HEK293 (cell line): ENCODE measurements around the gene UCKL1.

Experiments used
- CTCF ChIA-PET: fragments of 350-600 bp; formaldehyde crosslinking; extraction: SDS; loops from one replicate; lab custom pipeline; 2021; ENCODE audit warnings: antibody characterized with exemption; lab: Yijun Ruan, JAX
- POLR2A ChIA-PET: fragments of 300-600 bp; formaldehyde crosslinking; extraction: SDS; loops from one replicate; lab custom pipeline; 2020; ENCODE audit warnings: antibody characterized with exemption, inconsistent platforms; lab: Yijun Ruan, JAX
- H3K27ac ChIP-seq: fragments of 200-500 bp; sonication (Bioruptor generic); 2 replicates; pipeline ENCODE4 v1.5.1; 2014; ENCODE audit warnings: low read depth, low read length, control low read depth, inconsistent platforms; ENCODE audit errors: extremely low read depth
- H3K36me3 ChIP-seq, 2 experiments: fragments of 200-500 bp in 1 of 2; sonication (Bioruptor generic) in 1 of 2; 1 replicate in 1 of 2; 2 replicates in 1 of 2; pipeline ENCODE4 v1.5.1; 2014 to 2017; ENCODE audit warnings: inconsistent platforms in 2 of 2, low read length in 2 of 2; ENCODE audit not compliant: control insufficient read depth in 2 of 2, insufficient read depth in 1 of 2
- H3K4me1 ChIP-seq: fragments of 200-500 bp; sonication (Bioruptor generic); 2 replicates; pipeline ENCODE4 v1.5.1; 2014; ENCODE audit warnings: mild to moderate bottlenecking, low read length, inconsistent platforms; ENCODE audit not compliant: control insufficient read depth, insufficient read depth
- H3K4me3 ChIP-seq: 2 replicates; pipeline ENCODE4 v1.5.1; 2011; ENCODE audit warnings: low read depth, mild to moderate bottlenecking, control low read depth, low read length, moderate library complexity
- H3K9me3 ChIP-seq: fragments of 200-500 bp; sonication (Bioruptor generic); 2 replicates; pipeline ENCODE4 v1.5.1; 2014; ENCODE audit warnings: low read depth, low read length, inconsistent platforms; ENCODE audit not compliant: control insufficient read depth, insufficient read depth
- HIC1 ChIP-seq: fragments of 450-650 bp; formaldehyde crosslinking; IDR thresholded peaks from 2 replicates; pipeline ENCODE4 v1.5.1; 2016; ENCODE audit warnings: missing biosample characterization, missing genetic modification characterization
- KLF9 ChIP-seq: fragments of 450-650 bp; formaldehyde crosslinking; IDR thresholded peaks from 2 replicates; pipeline ENCODE4 v1.5.1; 2016; ENCODE audit warnings: missing biosample characterization, missing genetic modification characterization, low read depth
- PATZ1 ChIP-seq: fragments of 450-650 bp; formaldehyde crosslinking; IDR thresholded peaks from 2 replicates; pipeline ENCODE4 v1.5.1; 2016; ENCODE audit warnings: missing biosample characterization, missing genetic modification characterization
- PRDM4 ChIP-seq: fragments of 450-650 bp; formaldehyde crosslinking; IDR thresholded peaks from 2 replicates; pipeline ENCODE4 v1.5.1; 2017; ENCODE audit warnings: missing biosample characterization, missing genetic modification characterization
- ZBTB21 ChIP-seq: fragments of 450-650 bp; formaldehyde crosslinking; IDR thresholded peaks from 2 replicates; pipeline ENCODE4 v1.5.1; 2017; ENCODE audit warnings: missing biosample characterization, missing genetic modification characterization
- ZFP69B ChIP-seq: fragments of 450-650 bp; formaldehyde crosslinking; IDR thresholded peaks from 2 replicates; pipeline ENCODE4 v1.5.1; 2016; ENCODE audit warnings: missing biosample characterization, missing genetic modification characterization
- ZNF146 ChIP-seq: fragments of 450-650 bp; formaldehyde crosslinking; IDR thresholded peaks from 2 replicates; pipeline ENCODE4 v1.5.1; 2016; ENCODE audit warnings: missing biosample characterization, missing genetic modification characterization
- ZNF2 ChIP-seq: fragments of 450-650 bp; formaldehyde crosslinking; IDR thresholded peaks from 2 replicates; pipeline ENCODE4 v1.5.1; 2016; ENCODE audit warnings: missing biosample characterization, missing genetic modification characterization
- ZNF26 ChIP-seq: fragments of 450-650 bp; formaldehyde crosslinking; IDR thresholded peaks from 2 replicates; pipeline ENCODE4 v1.5.1; 2016; ENCODE audit warnings: missing biosample characterization, missing genetic modification characterization
- ZNF394 ChIP-seq: fragments of 450-650 bp; formaldehyde crosslinking; IDR thresholded peaks from 2 replicates; pipeline ENCODE4 v1.5.1; 2016; ENCODE audit warnings: missing biosample characterization, missing genetic modification characterization, mild to moderate bottlenecking, moderate library complexity, borderline replicate concordance
- ZNF404 ChIP-seq: fragments of 450-650 bp; formaldehyde crosslinking; IDR thresholded peaks from 2 replicates; pipeline ENCODE4 v1.5.1; 2017; ENCODE audit warnings: missing biosample characterization, missing genetic modification characterization
- ZNF473 ChIP-seq: fragments of 450-650 bp; formaldehyde crosslinking; IDR thresholded peaks from 2 replicates; pipeline ENCODE4 v1.5.1; 2017; ENCODE audit warnings: missing biosample characterization, missing genetic modification characterization
- ZNF580 ChIP-seq: fragments of 450-650 bp; formaldehyde crosslinking; IDR thresholded peaks from 2 replicates; pipeline ENCODE4 v1.5.1; 2016; ENCODE audit warnings: missing biosample characterization, missing genetic modification characterization
- ZNF670 ChIP-seq: fragments of 450-650 bp; formaldehyde crosslinking; IDR thresholded peaks from 2 replicates; pipeline ENCODE4 v1.5.1; 2016; ENCODE audit warnings: missing biosample characterization, missing genetic modification characterization, low read depth
- ZNF76 ChIP-seq: fragments of 450-650 bp; formaldehyde crosslinking; IDR thresholded peaks from 2 replicates; pipeline ENCODE4; 2016; ENCODE audit warnings: low read depth, missing biosample characterization, missing genetic modification characterization, borderline replicate concordance
- ZNF837 ChIP-seq: fragments of 450-650 bp; formaldehyde crosslinking; IDR thresholded peaks from 2 replicates; pipeline ENCODE4 v1.5.1; 2016; ENCODE audit warnings: missing biosample characterization, missing genetic modification characterization
- ZSCAN23 ChIP-seq: fragments of 450-650 bp; formaldehyde crosslinking; IDR thresholded peaks from 2 replicates; pipeline ENCODE4 v1.5.1; 2016; ENCODE audit warnings: missing biosample characterization, missing genetic modification characterization

The UCKL1 gene

GRCh38 chr20:63929071-63929470, 27.1 kb downstream of the UCKL1 start:
- TF ChIP-seq ZNF2 (tag by site-specific recombination) (no peak), ZNF76 (no peak), PATZ1 (tag by site-specific recombination) (no peak), HIC1 (tag by site-specific recombination) (no peak), ZNF146 (tag by site-specific recombination) (no peak), PRDM4 (tag by site-specific recombination) (no peak), ZSCAN23 (no peak), ZNF670 (tag by site-specific recombination) (no peak), ZFP69B (tag by site-specific recombination) (no peak), ZNF580 (no peak), KLF9 (tag by site-specific recombination) (no peak), ZBTB21 (tag by site-specific recombination) (no peak), ZNF394 (tag by site-specific recombination) (no peak), ZNF26 (tag by site-specific recombination) (no peak)
- CTCF ChIA-PET = interaction anchor here (0.8 kb wide), 1 partner anchor 14 kb away, joined by 4 read pairs; no protein-coding TSS in a partner anchor
- Histone ChIP-seq H3K4me1 (no peaks in the 10 kb centered on the region), H3K4me3 (no peak overlapping the region), H3K27ac (no peak overlapping the region), H3K36me3 (peaks cover 0 to 70% of the 10 kb centered on the region in 2 experiments), H3K9me3 (no peaks in the 10 kb centered on the region)
- POLR2A ChIA-PET = no interaction called here

- Histone ChIP-seq H3K4me1 (no peaks in the 10 kb centered on the region), H3K36me3 (peaks cover 0 to 45% of the 10 kb centered on the region in 2 experiments), H3K4me3 (no peak overlapping the region), H3K27ac (no peak overlapping the region), H3K9me3 (no peaks in the 10 kb centered on the region)
- CTCF ChIA-PET = interaction anchor here (1.5 kb wide), 1 partner anchor 9 kb away, joined by 4 read pairs; no protein-coding TSS in a partner anchor
- POLR2A ChIA-PET = no interaction called here
- no peak for TF ChIP-seq ZBTB21 (tag by site-specific recombination)
- TF ChIP-seq ZNF404 (tag by site-specific recombination) = no peak
- TF ChIP-seq ZNF837 (tag by site-specific recombination) = no peak
- no peak for TF ChIP-seq ZNF473 (tag by site-specific recombination)
Measured at GRCh38 chr20:63926298-63926697, 29.9 kb downstream of the UCKL1 start.
